GM19193 (cell line): ENCODE results near the gene GET4.

ENCODE experiments used
- POLR2A ChIP-seq: IDR thresholded peaks from 4 replicates; pipeline ENCODE4 v1.6.1; 2011; ENCODE audit not compliant: insufficient read depth, insufficient read length; ENCODE audit errors: extremely low read depth

GET4 gene

DNA sequence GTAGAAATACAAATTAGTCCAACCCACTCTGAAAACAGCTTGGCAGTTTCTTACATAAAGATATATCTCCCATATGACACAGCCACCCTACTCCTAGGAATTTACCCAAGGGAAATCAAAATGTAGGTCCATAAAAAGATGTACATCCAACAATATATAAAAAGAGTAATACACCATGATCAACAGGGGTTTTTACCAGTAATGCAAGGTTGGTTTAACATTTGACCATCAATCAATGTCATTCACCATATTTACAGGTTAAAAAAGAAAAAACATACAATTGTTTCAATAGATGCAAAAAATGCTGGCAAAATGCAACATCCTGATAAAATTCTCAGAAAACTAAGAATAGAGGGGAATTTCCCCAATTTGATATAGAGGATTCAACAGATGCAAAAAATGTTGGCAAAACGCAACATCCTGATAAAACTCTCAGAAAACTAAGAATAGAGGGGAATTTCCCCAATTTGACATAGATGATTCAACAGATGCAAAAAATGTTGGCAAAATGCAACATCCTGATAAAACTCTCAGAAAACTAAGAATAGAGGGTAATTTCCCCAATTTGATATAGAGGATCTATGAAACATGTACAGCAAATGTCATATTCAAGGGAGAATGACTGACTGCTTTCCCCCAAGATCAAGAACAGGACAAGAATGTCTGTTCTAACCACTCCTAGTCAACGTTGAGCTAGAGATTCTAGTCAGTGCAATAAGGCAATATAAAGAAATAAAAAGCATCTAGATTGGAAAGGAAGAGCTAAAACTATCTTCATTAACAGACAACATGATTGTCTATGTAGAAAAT lies 64.5 kb downstream of the GET4 start:
- no peak for TF ChIP-seq POLR2A

GRCh38 chr7:944744-945143 lies 68.4 kb downstream of the GET4 start:
- TF ChIP-seq POLR2A = no peak

- no peak for TF ChIP-seq POLR2A
Observed at GRCh38 chr7:945147-945555, 68.8 kb downstream of the GET4 start.

DNA sequence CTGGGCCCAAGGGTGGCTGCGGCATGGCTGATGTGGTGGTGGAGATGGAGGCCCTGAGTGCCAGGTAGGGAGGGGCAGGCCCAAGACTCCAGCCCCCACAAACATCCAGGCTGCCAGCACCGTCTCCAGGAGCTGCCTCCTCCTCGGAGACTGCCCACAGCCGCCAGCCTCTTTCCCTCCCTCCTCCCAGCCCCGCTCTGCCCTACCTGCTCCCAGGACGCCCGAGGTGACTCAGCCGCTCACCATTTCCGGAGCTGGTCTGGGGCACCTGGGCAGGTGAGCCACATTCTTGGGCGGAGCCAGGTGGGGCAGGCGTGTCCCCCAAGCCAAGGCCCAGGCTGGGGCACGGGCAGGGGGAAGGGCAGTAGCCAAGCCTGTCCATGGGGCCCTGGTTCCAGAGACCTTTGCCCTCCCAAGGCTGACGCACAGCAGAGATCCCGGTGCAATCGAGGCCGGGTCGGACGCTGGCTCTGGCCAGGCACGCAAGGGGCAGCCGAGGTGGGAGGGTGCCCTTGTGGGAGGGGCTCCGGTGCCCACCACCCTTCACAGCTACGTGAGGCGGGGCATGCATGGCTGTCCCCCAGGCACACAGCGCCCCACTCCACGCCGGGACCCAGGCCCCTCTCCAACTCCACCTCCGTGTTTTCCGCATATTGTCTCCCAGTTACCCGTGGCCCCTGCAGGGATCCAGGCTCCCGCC lies 69.4 kb downstream of the GET4 start:
- no peak for TF ChIP-seq POLR2A
